HL-60/S4 treated with retinoic acid at 250 ng/mL for 4 days and 3 days (cell line): Measurements from ENCODE around the gene AK5.

Source experiments
- in situ Hi-C: fragments of 300-500 bp; cut with MboI; formaldehyde crosslinking; loops from 2 replicates; pipeline ENCODE4 v1.7.0; 2022; ENCODE audit warnings: low sequenced_read_pairs

AK5 gene

DNA sequence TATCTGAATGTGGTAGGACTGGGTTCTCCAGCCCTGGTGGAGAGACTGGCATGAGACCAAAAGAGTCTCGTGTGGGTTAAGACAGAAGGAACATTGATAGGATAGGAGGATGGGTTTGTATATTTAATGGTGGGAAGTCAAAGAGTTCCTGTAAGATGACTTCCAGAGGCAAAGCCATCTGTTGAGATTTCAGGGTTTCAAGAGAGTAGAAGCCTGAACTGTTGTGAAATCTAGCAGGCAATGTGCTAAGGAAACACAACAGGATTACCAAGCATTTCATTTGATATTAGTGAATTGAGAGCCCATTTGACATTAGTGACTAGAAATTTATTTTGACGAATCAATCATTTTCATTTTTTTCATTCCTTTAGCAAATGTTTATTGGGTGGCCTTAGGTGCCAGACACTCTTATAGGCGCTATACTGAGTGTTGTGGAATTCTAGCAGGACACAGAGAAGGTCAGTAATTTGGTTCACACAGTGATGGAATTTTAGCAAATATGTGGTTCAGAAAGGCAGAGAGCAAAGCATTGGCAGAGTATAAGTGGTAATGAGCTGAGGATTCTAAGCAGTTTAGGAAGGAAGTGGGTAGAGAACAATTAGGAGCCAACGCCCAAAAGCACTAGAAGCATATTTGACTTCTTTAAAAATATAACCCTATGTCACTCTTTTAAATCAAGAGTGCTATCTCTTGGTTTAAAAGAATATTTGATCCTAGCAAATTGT lies 149.3 kb downstream of the AK5 start:
- in situ Hi-C loops = no loop called here

DNA sequence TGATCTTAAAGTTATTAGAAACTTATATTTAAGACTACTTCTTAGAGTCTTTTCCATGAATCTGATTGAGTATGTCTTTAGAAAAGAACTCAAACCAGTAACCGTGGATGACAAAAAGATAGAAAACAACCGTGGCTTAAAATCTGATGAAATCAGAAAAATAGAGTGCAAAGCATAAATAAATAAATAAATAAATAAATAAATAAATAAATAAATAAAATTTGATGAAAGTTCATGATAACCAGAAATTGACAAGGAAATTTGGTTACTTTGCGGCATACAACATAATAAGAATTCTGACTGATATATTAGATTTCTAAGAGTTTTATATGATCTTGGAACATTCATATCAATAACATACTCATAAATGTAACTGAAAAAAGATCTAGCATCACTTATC lies 152.1 kb downstream of the AK5 start:
- in situ Hi-C loops = no loop called here

DNA sequence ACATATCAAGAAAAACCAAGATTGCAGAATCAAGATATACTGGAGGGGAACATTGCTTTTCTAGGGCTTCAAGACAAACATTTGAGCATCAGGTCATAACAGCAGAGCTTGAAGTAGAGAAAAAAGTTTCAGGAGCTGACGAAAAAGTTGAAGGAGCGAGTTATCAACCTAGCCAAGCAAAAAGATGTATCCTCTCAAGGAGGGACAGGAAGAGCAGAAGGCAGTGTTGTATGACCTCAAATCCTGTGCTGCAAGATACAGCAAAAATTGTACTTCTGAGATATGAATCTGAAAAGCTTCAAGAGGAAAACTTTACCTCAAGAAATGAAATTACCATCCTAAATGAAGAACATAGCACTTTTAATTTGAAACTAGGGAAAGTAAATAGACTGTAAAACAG lies 153.1 kb downstream of the AK5 start:
- in situ Hi-C loops = no loop called here

DNA sequence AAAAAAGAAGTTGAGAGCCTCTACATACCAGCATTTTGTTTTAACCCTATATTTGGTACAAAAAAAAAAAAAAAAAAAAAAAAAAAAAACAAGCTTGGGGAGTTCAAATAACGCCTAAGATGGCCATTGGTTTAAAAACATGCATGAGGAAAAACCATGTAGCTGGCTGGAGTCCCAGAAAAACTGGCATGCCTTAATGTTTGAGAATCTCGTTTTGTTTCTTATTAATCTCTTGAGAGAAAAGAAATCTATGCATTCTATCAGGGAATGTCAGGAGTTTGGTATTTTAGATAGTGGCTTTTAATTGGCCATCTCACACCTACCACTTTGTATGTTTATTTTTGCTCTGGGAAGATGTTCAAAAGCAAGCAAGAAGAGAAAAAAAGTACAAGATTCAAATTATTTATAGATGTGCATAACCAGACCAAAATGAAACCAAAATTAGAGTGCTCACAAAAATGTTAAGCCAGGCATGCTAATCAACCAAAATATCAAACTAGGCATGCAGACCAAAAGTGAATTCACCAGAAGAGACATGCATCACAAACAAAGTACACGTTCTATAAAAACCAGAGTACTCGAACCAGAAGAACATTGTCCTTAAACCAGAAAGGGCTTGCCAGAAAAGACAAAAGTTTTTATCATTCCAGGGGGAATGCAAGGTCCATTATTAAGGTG lies 156.6 kb downstream of the AK5 start:
- in situ Hi-C loops = no loop called here

DNA sequence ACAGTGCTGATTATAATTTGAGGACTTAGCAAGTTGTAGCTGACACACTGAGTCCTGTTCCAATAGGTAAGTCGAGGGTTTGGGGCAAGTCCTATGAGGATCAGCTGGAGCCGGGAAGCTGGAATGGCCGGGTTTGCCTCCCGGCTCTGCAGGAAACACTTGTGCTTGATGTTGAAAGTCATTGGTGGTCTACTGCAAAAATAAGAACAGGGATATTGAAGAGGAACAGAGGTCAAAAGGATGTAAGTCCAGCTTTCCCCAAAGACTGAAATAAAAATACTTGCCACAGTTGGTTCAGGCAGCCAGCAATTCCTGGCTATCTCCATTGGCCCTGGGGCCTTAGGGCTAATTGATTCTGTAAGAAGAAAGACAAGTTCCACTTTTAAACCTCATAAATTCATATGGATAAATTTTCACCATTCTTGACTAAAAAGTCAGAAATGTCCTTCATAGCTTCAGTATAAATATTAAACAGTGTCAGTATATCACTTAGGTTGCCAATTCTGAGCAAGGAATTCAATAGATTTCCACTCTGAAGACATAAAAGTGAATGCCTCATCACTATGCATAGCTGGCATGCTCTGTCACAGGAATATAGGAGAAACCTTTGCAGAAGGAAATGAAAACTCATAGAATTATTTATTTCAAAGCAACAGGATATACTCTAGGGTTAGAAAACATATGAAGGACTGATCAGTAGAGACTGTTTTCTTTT lies 165.2 kb downstream of the AK5 start:
- in situ Hi-C loops = no loop called here

DNA sequence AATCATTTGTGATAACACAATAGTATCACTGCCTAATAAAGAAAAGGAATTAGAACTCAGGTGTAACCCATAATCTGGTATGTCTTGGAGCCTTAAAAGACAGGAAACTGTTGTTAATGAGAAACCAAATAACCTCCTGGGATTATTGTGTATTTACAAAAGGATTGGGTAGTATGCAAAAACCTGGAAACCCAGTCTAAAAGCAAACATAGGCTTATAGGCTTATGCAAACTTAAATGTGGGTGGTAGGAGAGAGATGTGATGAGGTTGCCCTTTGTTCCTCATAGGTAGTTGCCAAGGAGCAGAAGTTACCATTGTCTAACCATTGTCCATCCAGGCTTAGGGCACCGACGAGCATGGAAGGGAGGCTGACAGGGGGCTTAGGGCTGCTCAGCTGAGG lies 165.8 kb downstream of the AK5 start:
- in situ Hi-C loops = no loop called here

DNA sequence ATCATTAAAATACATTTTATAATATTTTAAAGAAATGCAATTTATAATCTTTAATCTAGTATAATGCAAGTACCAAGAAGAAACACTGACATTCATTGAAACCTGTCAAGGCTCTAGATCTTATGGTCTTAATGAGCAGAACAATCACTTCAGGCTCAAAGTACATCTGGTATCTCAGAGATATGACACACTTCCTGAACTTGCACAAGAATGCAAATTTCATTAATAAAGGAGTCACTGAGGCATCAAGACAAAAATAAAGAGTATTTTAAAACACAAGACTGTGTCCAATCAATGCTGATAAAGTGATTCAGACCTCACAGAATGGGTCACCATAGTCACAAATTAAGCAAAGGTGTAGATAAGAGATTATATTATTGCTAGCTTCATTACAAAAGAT lies 178.1 kb downstream of the AK5 start:
- in situ Hi-C loops = no loop called here

DNA sequence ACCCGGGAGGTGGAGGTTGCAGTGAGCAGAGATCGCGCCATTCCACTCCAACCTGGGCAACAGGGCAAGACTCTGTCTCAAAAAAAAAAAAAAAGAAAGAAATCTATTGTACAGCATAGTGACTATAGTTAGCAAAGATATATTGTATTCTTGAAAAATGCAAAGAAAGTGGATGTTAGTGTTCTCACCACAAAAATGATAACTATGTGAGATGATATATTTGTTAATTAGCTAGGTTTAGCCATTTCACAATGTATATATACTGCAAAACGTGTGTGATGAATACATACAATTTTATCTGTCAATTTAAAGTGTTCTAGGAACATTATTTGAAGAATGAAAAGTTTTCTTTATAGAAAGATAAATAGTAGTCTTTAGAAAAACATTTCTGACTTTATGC lies 179.9 kb downstream of the AK5 start:
- in situ Hi-C loops = no loop called here

DNA sequence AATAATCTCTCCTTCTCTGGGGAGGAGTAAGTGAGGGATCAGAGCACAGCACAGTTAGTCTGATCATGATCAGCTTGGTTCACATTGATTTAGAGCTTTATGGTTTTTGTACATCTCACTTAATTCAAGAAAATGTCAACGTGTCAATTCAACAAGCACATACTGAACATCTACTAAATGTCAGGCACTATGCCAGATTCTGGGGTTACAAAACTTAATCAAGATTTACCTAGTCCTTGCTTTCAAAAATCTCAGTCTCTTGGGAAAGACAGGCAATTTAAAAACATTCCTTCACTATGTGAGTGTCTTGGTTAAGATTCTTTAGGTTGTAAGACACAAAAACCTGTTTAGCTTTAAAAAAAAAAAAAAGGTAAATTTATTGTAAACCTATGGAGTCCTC lies 181.4 kb downstream of the AK5 start:
- in situ Hi-C loops = no loop called here

DNA sequence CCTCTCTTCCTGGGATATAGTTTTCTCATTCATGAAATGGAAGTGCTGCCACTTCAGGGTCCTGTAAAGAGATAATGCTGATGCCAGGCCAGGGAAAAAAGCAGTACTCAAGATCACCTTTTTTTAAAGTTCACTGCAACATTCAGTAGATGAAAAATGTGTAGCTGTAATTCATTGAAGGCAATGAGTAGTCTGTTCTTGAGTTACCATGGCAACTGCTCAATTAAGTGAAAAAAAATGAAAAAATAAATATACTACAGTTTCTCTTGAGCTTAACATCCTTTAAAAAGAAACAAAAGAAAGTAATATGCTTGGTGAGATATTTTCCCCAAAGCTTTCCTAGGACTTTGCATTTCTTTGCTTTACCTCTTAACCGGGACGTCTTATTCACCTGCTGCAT lies 183.3 kb downstream of the AK5 start:
- in situ Hi-C loops = no loop called here

DNA sequence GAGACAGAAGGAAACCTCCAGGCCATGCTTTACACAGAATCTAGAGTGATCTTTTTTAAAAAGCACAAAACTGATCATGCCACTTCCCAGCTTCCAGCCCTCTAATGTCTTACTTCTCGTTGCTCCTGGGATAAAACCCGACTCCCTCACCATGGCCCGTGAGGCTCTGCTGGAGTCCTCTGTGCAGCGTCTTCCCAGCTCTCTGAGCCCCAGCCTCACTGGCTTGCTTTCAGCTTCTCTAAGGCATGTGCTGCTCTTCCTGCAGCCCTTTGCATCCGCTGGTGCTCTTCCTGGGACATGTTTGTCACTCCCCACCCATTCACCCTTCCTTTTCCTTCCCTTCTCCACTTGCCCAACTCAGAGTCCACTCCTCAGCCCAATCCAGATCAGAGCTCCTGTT lies 184.1 kb downstream of the AK5 start:
- in situ Hi-C loops = no loop called here

DNA sequence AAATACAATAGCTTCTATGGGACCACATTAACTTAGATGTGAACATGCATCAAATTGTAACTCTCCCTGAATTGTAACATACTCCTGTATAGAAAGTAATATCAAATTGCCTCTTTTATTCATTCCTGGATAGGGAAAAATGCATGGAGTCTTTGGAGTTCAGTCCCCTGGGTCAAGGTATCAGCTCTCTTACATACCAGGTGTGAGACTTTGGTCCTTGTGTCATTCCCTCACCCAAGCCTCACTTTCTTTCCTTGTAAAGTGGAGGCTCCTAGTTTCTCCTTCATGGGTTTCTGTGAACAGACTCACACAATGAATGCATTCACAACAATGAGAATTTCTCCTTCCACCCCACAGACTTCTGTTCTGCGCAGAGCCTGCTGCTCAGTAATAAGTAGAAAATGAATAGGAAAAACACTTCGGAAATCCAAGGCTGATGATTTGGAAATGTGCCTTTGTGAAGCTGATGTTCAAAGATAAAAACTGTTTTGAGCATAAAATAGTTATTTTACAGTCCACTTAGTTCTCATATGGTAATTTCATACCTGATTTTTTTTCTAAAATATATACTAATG lies 185.3 kb downstream of the AK5 start:
- in situ Hi-C loops = no loop called here

DNA sequence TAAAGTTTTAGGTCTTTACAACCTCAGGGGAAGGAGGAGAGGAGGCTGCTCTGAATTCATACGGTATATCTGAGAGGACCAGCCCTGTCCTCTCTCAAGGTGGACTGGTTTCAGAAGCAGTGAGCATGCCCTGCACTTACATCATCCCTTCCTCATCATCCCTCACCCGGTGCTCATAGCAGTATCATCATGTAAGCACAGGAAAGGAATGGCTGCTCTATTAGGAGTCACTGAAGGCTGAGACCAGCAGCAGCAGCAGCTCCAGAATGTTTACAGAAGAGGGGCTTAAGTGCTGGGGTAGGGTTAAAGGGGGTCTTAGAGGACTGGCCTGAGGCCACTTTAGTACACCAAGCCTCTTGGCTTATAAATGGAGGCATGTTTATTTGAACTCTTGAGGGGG lies 185.9 kb downstream of the AK5 start:
- in situ Hi-C loops = no loop called here

DNA sequence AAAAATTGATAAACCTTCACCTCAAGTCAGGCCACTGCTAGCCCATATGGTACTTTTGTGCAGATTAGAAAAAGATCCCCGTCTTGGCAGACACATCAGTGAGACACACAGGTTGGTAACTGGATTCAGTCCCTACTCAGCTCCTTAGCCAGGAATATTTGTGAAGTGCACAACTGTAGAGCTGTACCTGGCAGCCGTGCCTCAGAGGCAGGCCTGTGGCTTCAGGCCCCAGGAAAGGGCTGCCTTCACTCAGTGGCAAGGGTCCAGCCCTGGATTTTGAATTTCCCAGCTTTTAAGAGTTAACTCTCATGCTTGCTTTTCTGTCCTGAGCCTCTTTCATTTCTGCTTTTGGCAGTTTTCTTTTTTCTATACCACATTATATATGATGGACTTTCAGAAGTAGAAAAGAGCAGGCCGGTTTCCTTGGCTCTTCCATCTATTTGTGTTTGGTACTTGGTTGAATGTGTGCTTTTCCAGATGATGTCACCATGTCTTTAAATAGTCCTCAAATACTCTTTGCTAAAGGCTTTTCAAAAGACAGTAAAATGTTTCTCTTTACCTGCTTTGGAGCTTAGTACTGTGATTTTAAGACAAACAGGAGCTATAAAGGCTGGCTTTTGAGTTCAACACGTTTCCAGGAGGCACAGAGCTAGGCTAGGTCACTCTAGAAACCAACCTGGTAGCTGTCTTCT lies 186.6 kb downstream of the AK5 start:
- in situ Hi-C loops = no loop called here

DNA sequence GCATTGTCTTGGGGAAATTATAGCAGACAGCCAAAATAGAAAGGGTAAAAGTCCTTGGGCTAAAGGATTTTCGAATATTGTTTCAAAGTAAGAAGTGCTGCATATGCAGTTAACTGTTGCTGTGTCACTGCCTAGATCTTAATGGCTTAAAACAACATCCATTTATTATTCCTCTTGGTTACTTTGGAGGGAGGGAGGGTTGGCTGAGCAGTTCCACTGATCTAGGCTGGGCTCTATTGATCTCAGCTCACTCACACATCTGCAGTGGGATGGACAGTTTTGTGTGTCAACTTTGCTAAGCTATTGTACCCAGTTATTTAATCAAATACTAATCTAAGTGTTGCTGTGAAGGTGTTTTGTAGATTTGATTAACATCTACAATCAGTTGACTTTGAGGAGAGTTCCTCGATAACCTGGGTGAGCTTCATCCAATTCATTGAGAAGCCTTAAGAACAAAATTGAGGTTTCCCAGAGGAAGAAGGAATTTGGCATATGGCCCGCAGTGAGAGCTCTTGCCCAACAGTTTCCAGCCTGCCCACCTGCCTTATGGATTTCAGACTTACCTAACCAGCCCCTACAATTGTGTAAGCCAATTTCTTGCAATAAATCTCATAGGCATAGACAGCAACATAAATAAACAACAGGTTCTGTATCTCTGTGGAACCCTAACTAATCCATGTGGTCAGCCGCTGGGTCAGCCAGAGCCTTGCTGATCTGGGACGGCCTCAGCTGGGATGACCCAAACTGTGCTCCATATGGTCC lies 187.3 kb downstream of the AK5 start:
- in situ Hi-C loops = no loop called here

DNA sequence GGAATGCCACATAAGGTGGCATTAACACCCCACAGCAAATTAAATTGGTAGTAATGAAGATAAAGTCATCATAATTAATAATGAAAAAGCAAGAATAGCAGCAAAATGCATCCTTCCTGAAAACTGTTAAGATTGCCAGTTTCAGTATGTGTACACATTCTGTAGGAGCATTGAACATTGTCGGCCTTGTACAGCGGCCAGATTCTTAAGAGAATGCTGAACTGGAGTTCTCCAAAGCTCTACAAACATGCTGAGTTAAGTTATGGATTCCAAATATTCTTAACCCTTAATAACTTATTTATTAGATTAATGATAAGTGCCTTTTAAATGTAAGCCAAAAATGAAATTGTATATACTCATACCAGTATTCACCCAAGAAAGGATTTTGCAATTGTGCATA lies 189.9 kb downstream of the AK5 start:
- in situ Hi-C loops = no loop called here

DNA sequence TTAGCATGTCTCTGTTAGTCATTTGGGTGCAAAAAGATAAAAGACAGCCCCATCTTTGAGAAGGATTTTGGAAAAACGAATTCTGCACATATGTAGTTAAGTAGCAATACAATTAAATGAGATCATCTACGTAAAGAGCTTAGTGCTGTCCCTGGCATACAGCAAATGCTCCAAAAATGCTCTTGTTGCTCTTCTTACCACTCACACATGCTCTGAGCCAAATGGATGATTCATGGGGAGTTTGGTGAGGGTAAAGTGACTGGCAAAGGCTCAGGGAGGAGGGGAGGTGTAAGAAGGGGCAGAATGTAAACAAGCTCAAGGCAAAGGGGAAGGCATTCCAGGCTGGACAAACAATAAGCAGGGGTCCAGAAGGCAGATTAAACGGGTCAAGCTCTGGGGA lies 191.9 kb downstream of the AK5 start:
- in situ Hi-C loops = no loop called here

DNA sequence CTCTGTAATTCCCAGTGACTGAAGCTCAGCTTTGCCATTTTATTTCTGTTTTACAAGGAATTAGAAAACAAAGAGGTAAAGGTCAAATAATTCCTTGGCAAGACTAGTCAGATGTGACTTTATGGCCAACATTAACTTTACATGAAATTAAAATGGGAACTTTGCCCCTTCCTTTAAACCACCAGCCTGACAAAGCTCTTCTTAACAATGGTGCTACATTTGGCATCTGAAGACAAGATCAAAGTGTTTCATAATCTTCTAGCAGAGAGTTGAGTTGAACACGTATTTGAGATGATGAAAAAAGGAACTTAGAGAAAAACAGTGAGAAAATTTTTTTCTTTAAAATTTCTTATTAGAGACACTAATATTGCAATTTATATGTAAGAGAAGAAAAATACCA lies 193.8 kb downstream of the AK5 start:
- in situ Hi-C loops = no loop called here

DNA sequence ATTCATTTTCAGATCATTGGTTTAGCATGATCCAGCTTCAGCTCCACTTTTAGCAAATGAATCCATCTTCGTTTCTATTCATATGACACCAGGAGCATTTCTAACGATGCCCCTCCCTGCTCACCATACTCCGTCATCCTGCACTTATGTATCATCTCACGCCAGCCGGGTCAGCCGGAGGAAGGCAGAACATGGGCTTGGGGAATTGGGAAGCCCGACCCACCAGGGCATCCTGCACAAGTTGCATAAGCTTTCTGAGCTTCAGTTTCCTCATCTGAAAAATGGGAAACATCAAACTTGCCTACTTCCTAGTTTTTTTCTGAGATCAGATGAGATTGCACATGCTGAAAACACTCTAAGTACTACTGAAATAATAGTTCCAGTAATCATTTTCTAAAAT lies 194.7 kb downstream of the AK5 start:
- in situ Hi-C loops = no loop called here

DNA sequence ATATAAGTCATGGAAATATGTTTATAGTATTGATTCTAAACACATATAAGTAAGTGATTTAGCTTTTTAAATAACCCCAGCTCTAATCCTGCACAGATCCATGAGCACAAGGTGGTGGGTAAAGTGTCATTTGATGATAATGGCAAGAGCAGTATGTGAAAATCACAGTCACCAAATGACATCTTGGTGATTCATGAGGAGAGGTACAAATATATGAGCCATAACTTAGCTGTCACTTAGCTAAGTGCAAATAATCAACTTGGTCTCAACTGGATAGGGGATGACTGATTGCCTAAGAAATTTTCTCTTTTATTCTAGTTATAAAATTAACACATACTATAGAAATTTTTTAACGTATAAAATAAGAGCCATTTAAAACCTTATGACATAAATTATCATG lies 202.5 kb downstream of the AK5 start:
- in situ Hi-C loops = no loop called here

DNA sequence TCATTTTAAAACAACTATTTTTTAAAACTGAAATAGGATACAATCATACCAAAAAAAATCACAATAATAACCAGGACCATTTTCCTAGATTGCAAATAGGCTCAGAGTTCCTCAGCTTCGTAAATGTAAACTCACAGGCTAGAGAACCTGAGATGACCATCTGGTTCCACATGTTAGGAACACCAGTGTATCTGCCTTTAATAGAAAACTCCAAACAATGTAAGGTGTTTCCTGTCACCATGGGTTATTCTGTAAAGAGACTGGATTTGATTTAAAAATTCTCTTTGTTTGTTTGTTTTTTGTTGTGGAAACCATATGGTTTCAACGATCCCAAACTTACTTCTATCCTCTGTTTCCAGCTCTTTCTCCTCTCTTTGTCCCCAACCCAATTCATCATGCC lies 203.1 kb downstream of the AK5 start:
- in situ Hi-C loops = no loop called here
